Rectal smooth muscle tissue (tissue), 1 donor: ENCODE data around the gene ADH1B.
"Not testable (repeated sequence)": the region's sequence is repeated elsewhere in the genome, so short reads cannot be mapped to it uniquely, and the experiment has no call there.

ENCODE experiments used
- H3K27ac ChIP-seq: one replicate; pipeline ENCODE4 v1.7.0; 2013; ENCODE audit warnings: low read depth, low read length, inconsistent platforms
- H3K27me3 ChIP-seq: one replicate; pipeline ENCODE4 v1.7.0; 2013; ENCODE audit warnings: low read length; ENCODE audit not compliant: control insufficient read depth, insufficient read depth
- H3K36me3 ChIP-seq: one replicate; pipeline ENCODE4 v1.7.0; 2013; ENCODE audit warnings: low read length; ENCODE audit not compliant: control insufficient read depth, insufficient read depth
- H3K4me1 ChIP-seq: one replicate; pipeline ENCODE4 v1.7.0; 2013; ENCODE audit warnings: low read length; ENCODE audit not compliant: control insufficient read depth, insufficient read depth
- H3K4me3 ChIP-seq: one replicate; pipeline ENCODE4 v1.7.0; 2013; ENCODE audit warnings: low read length
- H3K9ac ChIP-seq: one replicate; pipeline ENCODE4 v1.7.0; 2013; ENCODE audit warnings: low read length

ADH1B gene

DNA sequence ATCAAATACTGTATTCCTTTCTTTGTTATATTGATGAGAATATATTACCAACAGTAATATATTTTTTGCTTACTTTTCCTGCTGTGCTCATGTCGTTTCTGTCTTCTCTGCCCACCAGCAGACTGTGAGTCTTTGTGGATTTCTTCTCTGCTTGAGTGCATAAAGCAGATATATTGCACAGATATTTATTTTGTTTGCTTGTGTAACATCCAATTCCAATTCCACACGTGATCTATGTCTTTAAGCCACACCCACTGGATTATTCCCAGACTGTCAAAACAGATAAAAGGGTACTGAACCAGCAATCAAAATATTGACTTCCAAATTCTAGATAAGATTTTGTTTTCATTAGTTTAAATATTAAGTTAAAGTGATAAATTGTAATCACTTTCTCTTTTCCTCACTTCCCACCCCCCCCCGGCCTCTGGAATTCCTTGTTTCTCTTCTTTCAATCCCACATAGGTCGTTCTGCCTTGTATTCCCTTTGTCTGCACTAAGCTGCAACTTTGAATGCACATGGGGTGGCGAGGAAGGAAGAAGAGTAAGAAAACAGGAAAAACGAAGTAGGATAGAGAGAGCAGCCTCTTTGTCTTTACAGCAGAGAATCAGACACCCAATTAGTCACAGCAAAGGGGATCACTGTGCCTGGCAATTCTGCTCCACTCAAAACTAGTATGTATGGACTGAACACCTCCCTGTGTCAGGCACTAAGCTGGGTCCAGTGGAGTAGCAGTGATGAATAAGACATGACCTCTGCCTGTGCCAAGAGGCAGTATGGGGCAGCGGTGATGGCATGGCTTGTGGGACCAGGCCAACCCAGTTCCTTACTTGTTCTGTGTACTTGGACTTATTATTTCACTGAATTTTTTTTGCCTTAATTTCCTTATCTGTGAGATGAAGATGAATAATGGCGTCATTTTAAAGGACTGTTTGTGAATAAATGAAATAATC is at the start of gene ADH1B:
Gene ADH1B (minus strand): TSS at position 161 of the 951 bp plus-strand sequence. CDS start 70 bp downstream, at position 91.
- Histone ChIP-seq H3K27ac (peak within 1 kb of the TSS; percentile 27), H3K36me3 (no peaks in the 10 kb centered on the region), H3K27me3 (no peaks in the 10 kb centered on the region), H3K4me1 (peaks cover 10% of the 10 kb centered on the region), H3K4me3 (peak within 1 kb of the TSS; percentile 45), H3K9ac (no peak within 1 kb of the TSS)

GRCh38 chr4:99367817-99368216 is 46.6 kb upstream of the ADH1B start:
- not testable (repeated sequence) for H3K9ac ChIP-seq, H3K27ac ChIP-seq, H3K27me3 ChIP-seq, H3K4me3 ChIP-seq, H3K36me3 ChIP-seq, H3K4me1 ChIP-seq

DNA sequence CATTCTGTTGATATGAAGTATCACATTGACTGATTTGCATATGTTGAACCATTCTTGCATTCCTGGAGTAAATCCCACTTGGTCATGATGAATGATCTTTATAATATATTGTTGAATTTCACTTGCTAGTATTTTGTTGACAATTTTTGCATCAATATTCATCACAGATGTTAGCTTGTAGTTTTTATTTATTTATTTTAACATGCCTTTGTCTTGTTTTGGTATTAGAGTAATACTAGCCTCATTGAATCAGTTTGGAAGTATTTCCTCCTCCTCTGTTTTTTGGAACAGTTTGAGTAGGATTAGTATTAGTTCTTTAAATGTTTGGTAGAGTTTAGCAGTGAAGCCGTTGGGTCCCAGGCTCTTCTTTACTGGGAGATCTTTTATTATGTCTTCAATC is 45.3 kb upstream of the ADH1B start:
- H3K27me3 ChIP-seq, result no peaks in the 10 kb centered on the region
- H3K4me1 ChIP-seq, result no peaks in the 10 kb centered on the region
- H3K27ac ChIP-seq, result no peak overlapping the region
- no peaks in the 10 kb centered on the region for H3K36me3 ChIP-seq
- no peak overlapping the region for H3K4me3 ChIP-seq
- no peak overlapping the region for H3K9ac ChIP-seq

- H3K4me1 ChIP-seq, result no peaks in the 10 kb centered on the region
- no peaks in the 10 kb centered on the region for H3K36me3 ChIP-seq
- no peaks in the 10 kb centered on the region for H3K27me3 ChIP-seq
- H3K27ac ChIP-seq, result no peak overlapping the region
- H3K9ac ChIP-seq, result no peak overlapping the region
- H3K4me3 ChIP-seq, result no peak overlapping the region
These were observed 41.6 kb upstream of the ADH1B start for GRCh38 chr4:99362768-99363167.

GRCh38 chr4:99361899-99362275 is 40.7 kb upstream of the ADH1B start:
- H3K36me3 ChIP-seq, result no peaks in the 10 kb centered on the region
- H3K4me3 ChIP-seq, result no peak overlapping the region
- H3K27ac ChIP-seq, result no peak overlapping the region
- no peaks in the 10 kb centered on the region for H3K27me3 ChIP-seq
- no peaks in the 10 kb centered on the region for H3K4me1 ChIP-seq
- no peak overlapping the region for H3K9ac ChIP-seq

- Histone ChIP-seq H3K9ac (no peak overlapping the region), H3K27ac (no peak overlapping the region), H3K36me3 (no peaks in the 10 kb centered on the region), H3K4me3 (no peak overlapping the region), H3K27me3 (no peaks in the 10 kb centered on the region), H3K4me1 (no peaks in the 10 kb centered on the region)
These were observed 40.2 kb upstream of the ADH1B start for GRCh38 chr4:99361268-99361898.

GRCh38 chr4:99359480-99360204 is 38.4 kb upstream of the ADH1B start:
- H3K9ac ChIP-seq, result no peak overlapping the region
- H3K27me3 ChIP-seq, result no peaks in the 10 kb centered on the region
- H3K4me1 ChIP-seq, result no peaks in the 10 kb centered on the region
- H3K4me3 ChIP-seq, result no peak overlapping the region
- no peaks in the 10 kb centered on the region for H3K36me3 ChIP-seq
- no peak overlapping the region for H3K27ac ChIP-seq

DNA sequence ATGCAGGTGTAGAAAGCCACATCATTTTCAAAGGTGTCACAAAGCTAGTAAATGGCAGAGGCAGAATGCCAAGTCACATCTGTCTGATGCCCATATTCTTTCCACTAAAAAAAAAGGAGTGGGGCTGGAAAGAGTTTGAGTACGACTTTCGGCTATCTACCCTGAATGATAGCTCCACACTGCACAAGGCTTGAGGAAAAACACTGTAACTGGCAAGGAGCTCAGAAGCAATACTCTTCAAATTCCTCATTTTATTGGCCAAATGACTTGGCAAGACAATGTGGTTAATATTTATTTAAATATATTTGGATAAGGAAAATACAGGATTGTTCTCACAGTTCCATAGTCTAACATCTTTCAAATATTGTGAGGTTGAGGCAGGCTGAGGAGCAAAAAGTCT is 36.7 kb upstream of the ADH1B start:
- no peak overlapping the region for H3K27ac ChIP-seq
- H3K9ac ChIP-seq, result no peak overlapping the region
- no peaks in the 10 kb centered on the region for H3K36me3 ChIP-seq
- no peak overlapping the region for H3K4me3 ChIP-seq
- H3K4me1 ChIP-seq, result no peaks in the 10 kb centered on the region
- H3K27me3 ChIP-seq, result no peaks in the 10 kb centered on the region

- Histone ChIP-seq H3K4me1 (no peaks in the 10 kb centered on the region), H3K27ac (no peak overlapping the region), H3K36me3 (no peaks in the 10 kb centered on the region), H3K27me3 (no peaks in the 10 kb centered on the region), H3K9ac (no peak overlapping the region), H3K4me3 (no peak overlapping the region)
These were observed 35.8 kb upstream of the ADH1B start for GRCh38 chr4:99356992-99357391.

GRCh38 chr4:99356149-99356548 is 34.9 kb upstream of the ADH1B start:
- H3K27me3 ChIP-seq, H3K36me3 ChIP-seq, H3K9ac ChIP-seq, H3K27ac ChIP-seq, H3K4me1 ChIP-seq, H3K4me3 ChIP-seq: not testable (repeated sequence)

DNA sequence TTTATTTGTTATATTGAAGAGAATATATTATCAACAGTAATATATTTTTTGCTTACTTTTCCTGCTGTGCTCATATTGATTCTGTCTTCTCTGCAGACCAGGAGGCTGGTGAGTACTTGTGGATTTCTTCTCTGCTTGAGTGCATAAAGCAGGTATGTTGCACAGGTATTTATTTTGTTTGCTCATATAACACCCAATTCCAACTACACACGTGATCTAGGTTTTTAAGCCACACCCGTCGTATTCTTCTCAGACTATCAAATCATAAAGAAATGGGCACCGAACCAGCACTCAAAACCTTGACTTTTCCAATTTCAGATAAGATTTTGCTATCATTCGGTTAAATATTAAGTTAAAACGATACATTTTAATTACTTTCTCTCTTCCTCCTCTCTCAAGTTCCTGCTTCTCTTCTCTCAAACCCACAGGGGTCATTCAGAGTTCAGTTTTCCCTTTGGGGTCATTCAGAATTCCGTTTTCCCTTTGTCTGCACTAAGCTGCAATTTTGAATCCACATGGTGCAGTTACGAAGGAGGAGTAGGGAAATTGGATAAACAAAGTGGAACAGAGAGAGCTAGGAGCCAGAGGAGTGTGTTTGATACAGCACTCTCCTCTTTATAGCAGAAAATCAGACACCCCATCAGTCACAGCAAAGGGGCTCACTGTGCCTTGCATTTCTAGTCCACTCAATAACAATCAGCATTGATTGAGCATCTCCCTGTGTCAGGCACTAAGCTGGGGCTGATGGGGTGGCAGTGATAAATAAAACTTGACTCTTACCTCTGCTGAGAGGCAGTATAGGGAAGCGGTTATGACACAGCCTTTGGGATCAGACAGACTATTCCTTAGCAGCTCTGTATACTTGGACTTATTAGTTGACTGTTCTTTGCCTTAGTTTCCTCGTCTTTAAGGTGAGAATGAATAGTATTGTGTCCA is 31.7 kb upstream of the ADH1B start, which contains the start of gene ADH1C:
Gene ADH1C (minus strand): TSS at position 145 of the 936 bp plus-strand sequence. CDS start 71 bp downstream, at position 74.
- no peak within 1 kb of the TSS for H3K4me3 ChIP-seq
- no peak within 1 kb of the TSS for H3K9ac ChIP-seq
- H3K27me3 ChIP-seq, result no peaks in the 10 kb centered on the region
- H3K27ac ChIP-seq, result no peak within 1 kb of the TSS
- H3K4me1 ChIP-seq, result no peaks in the 10 kb centered on the region
- H3K36me3 ChIP-seq, result no peaks in the 10 kb centered on the region
